WI38 (cell line): ENCODE measurements around the gene CHRM4.

Source experiments
- H3K4me3 ChIP-seq: 2 replicates; pipeline ENCODE4 v1.5.1; 2011; ENCODE audit warnings: low read depth, mild to moderate bottlenecking, control low read depth, low read length
- CTCF ChIP-seq: IDR thresholded peaks from 2 replicates; pipeline ENCODE4 v1.5.1; 2012; ENCODE audit warnings: low read depth, mild to moderate bottlenecking, control low read depth, low read length

Gene CHRM4

GRCh38 chr11:46391578-46392420 is at the start of gene CHRM4:
Gene CHRM4 (minus strand): TSS chr11:46391776. CDS start chr11:46386557, 5,219 bp downstream.
- H3K4me3 ChIP-seq = peak within 1 kb of the TSS; percentile 56
- TF ChIP-seq CTCF = peak; percentile 40; the same call in 1 of the 2 replicates

GRCh38 chr11:46438211-46438610 is 46.6 kb upstream of the CHRM4 start:
- TF ChIP-seq CTCF = no peak
- no peak overlapping the region for H3K4me3 ChIP-seq

- TF ChIP-seq CTCF = no peak
- H3K4me3 ChIP-seq = no peak overlapping the region
These were observed 45.6 kb upstream of the CHRM4 start for GRCh38 chr11:46437122-46437689.

- no peak overlapping the region for H3K4me3 ChIP-seq
- no peak for TF ChIP-seq CTCF
These were observed 44.5 kb upstream of the CHRM4 start for GRCh38 chr11:46436113-46436512.

GRCh38 chr11:46435679-46436078 is 44.1 kb upstream of the CHRM4 start:
- no peak for TF ChIP-seq CTCF
- no peak overlapping the region for H3K4me3 ChIP-seq

GRCh38 chr11:46431211-46431610 is 39.6 kb upstream of the CHRM4 start:
- no peak overlapping the region for H3K4me3 ChIP-seq
- TF ChIP-seq CTCF = no peak

GRCh38 chr11:46429717-46430116 is 38.1 kb upstream of the CHRM4 start:
- no peak overlapping the region for H3K4me3 ChIP-seq
- TF ChIP-seq CTCF = no peak
